Testis (tissue), 2 donors: ENCODE results near the gene SIGLEC10.

Experiments used
- CTCF ChIP-seq, 3 experiments: fragments of 450-650 bp in 2 of 3; fragments of 200-600 bp in 1 of 3; sonication (generic) in 1 of 3; IDR thresholded peaks; one replicate each; pipeline ENCODE4 v1.5.1; 2016 to 2019; ENCODE audit warnings: antibody characterized with exemption in 3 of 3, mild to moderate bottlenecking in 2 of 3, moderate library complexity in 1 of 3
- POLR2A ChIP-seq: fragments of 450-650 bp; IDR thresholded peaks from one replicate; pipeline ENCODE4 v1.6.1; 2017; ENCODE audit warnings: antibody characterized with exemption, mild to moderate bottlenecking, moderate library complexity

GRCh38 chr19:51389143-51389542, 28.3 kb downstream of the SIGLEC10 start:
- no peak for TF ChIP-seq CTCF (IDR thresholded peaks at IDR 0.05)
- TF ChIP-seq POLR2A = no peak
